RWPE1 (cell line): ENCODE measurements around the gene SNTB2.

Experiments
- CTCF ChIA-PET: fragments of 350-600 bp; sonication (Branson Sonifier 250); formaldehyde crosslinking; extraction: SDS; loops from one replicate; lab custom pipeline; 2021; lab: Yijun Ruan, JAX
- POLR2A ChIA-PET: fragments of 400-600 bp; formaldehyde crosslinking; extraction: SDS; loops from one replicate; lab custom pipeline; 2020; ENCODE audit warnings: antibody characterized with exemption; ENCODE audit not compliant: low non-redundant PET; lab: Yijun Ruan, JAX
- DNase-seq: peaks from one replicate; pipeline ENCODE4 v3.0.0; 2012; ENCODE audit warnings: low spot score
- H3K27ac ChIP-seq: fragments of 450-650 bp; 2 replicates; pipeline ENCODE4 v1.5.1; 2017
- TF ChIP-seq, protein P1 (sequence below): fragments of 450-650 bp; conservative IDR thresholded peaks from 2 replicates; pipeline ENCODE4 v1.5.1; 2017; ENCODE audit warnings: low read depth, mild to moderate bottlenecking

SNTB2 gene

DNA sequence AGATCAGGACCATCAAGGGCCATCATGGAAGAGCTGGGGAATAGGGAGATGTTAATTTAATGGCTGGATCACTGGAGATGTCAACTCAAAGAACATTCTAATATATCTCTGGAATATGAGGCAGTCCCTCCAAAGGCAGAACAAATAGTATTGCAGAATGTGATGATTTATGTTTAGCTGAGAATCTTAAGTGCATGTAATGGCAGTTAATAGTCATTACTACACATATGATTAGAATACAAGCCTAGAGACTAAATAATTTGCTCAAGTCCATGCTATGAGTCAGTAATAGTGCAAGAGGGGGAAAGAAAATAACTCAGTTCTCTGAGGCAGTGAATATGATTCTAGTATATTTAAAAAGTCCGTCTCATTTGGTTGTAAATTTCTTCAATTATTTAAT lies 32.3 kb downstream of the SNTB2 start:
- CTCF ChIA-PET: interaction anchor here (0.9 kb wide), 1 partner anchor 317 kb away, joined by 3 read pairs; no protein-coding TSS in a partner anchor
- POLR2A ChIA-PET: no interaction called here
- H3K27ac ChIP-seq: no peak overlapping the region
- TF ChIP-seq, protein P1, sequence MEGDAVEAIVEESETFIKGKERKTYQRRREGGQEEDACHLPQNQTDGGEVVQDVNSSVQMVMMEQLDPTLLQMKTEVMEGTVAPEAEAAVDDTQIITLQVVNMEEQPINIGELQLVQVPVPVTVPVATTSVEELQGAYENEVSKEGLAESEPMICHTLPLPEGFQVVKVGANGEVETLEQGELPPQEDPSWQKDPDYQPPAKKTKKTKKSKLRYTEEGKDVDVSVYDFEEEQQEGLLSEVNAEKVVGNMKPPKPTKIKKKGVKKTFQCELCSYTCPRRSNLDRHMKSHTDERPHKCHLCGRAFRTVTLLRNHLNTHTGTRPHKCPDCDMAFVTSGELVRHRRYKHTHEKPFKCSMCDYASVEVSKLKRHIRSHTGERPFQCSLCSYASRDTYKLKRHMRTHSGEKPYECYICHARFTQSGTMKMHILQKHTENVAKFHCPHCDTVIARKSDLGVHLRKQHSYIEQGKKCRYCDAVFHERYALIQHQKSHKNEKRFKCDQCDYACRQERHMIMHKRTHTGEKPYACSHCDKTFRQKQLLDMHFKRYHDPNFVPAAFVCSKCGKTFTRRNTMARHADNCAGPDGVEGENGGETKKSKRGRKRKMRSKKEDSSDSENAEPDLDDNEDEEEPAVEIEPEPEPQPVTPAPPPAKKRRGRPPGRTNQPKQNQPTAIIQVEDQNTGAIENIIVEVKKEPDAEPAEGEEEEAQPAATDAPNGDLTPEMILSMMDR: no peak
- DNase-seq: no peak

DNA sequence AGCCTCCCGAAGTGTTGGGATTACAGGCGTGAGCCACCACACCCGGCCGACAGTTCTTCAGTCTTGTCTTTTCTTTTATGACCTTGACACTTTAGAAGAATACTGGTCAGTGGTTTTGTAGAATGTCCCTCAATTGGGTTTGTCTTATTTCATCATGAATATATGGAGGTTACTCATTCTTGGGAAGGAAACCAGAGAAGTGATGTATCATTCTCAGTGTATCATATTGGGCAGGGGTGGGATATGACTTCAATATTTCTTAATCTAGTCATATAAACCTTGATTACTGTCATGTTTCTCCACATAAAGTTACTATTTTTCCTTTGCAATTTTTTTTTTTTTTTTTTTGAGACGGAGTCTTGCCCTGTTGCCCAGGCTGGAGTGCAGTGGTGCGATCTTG lies 36.9 kb downstream of the SNTB2 start:
- TF ChIP-seq, protein P1: no peak
- ChIA-PET POLR2A (no interaction called here), CTCF (no interaction called here)
- DNase-seq: no peak
- no peak overlapping the region for H3K27ac ChIP-seq

DNA sequence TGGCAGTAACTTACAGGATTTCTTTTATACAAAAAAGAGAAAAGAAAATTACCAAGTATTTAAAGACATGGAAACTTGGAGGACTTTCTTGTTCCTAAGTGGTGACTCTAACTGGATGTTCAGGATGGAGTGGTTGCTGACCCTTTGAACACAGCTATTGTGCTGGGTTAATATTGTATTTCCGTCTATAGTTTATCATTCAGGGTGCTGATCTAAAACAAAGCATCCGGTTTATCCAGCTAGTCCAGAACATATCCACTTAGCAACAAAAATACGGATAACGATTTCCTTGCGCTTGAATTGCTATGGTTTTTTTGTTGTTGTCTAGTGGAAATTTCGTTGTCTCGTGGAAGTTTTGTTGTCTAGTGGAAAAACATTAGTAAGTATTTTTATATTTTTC lies 38.2 kb downstream of the SNTB2 start:
- CTCF ChIA-PET: no interaction called here
- H3K27ac ChIP-seq: no peak overlapping the region
- POLR2A ChIA-PET: no interaction called here
- TF ChIP-seq, protein P1: no peak
- DNase-seq: no peak

GRCh38 chr16:69233124-69233523 lies 46.2 kb downstream of the SNTB2 start:
- POLR2A ChIA-PET: no interaction called here
- CTCF ChIA-PET: no interaction called here
- TF ChIP-seq, protein P1: no peak
- DNase-seq: no peak
- H3K27ac ChIP-seq: no peak overlapping the region

- POLR2A ChIA-PET: no interaction called here
These were observed 47.5 kb downstream of the SNTB2 start for GRCh38 chr16:69234460-69234859.

GRCh38 chr16:69236319-69236718 lies 49.4 kb downstream of the SNTB2 start:
- CTCF ChIA-PET: no interaction called here
- TF ChIP-seq, protein P1: no peak
- POLR2A ChIA-PET: no interaction called here

More at GRCh38 chr16:69234460-69234859, 47.5 kb downstream of the SNTB2 start:
- TF ChIP-seq, protein P1: no peak
- no peak for DNase-seq
- CTCF ChIA-PET: no interaction called here
- H3K27ac ChIP-seq: no peak overlapping the region

GRCh38 chr16:69237296-69237695 lies 50.3 kb downstream of the SNTB2 start:
- H3K27ac ChIP-seq: no peak overlapping the region
- POLR2A ChIA-PET: no interaction called here
- DNase-seq: no peak
- TF ChIP-seq, protein P1: no peak
- CTCF ChIA-PET: no interaction called here

More at GRCh38 chr16:69236319-69236718, 49.4 kb downstream of the SNTB2 start:
- no peak overlapping the region for H3K27ac ChIP-seq
- DNase-seq: no peak
